MM.1S (cell line): Measurements from ENCODE around the gene C12orf60.

Experiments used
- DNase-seq: peaks from one replicate; pipeline ENCODE4 v3.0.0-alpha.2; 2015
- H2AFZ ChIP-seq: fragments of 300-600 bp; sonication (generic); 2 replicates; pipeline ENCODE4 v1.6.0; 2016; ENCODE audit warnings: antibody characterized with exemption, low read length
- H3F3A ChIP-seq: fragments of 300-600 bp; sonication (generic); 2 replicates; pipeline ENCODE4 v1.6.1; 2016; ENCODE audit warnings: mild to moderate bottlenecking, antibody characterized with exemption, low read length, moderate library complexity, mixed read lengths; ENCODE audit not compliant: insufficient read depth
- H3K27ac ChIP-seq: fragments of 300-600 bp; sonication (generic); 2 replicates; pipeline ENCODE4 v1.5.1; 2016; ENCODE audit warnings: mild to moderate bottlenecking, low read length
- H3K27me3 ChIP-seq: fragments of 300-600 bp; sonication (generic); replicated peaks from 2 replicates; pipeline ENCODE4 v1.6.0; 2016; ENCODE audit warnings: low read length; ENCODE audit not compliant: insufficient read depth
- H3K36me3 ChIP-seq: fragments of 300-600 bp; sonication (generic); replicated peaks from 2 replicates; pipeline ENCODE4 v1.6.1; 2016; ENCODE audit warnings: mild to moderate bottlenecking, low read length, mixed read lengths; ENCODE audit not compliant: insufficient read depth
- H3K4me1 ChIP-seq: fragments of 300-600 bp; sonication (generic); 2 replicates; pipeline ENCODE4 v1.6.1; 2016; ENCODE audit warnings: low read length, mixed read lengths
- H3K4me2 ChIP-seq: fragments of 300-600 bp; sonication (generic); 2 replicates; pipeline ENCODE4 v1.6.0; 2016; ENCODE audit warnings: low read depth, low read length
- H3K4me3 ChIP-seq: fragments of 300-600 bp; sonication (generic); 2 replicates; pipeline ENCODE4 v1.5.1; 2016; ENCODE audit warnings: low read length, mixed read lengths
- H3K79me2 ChIP-seq: fragments of 300-600 bp; sonication (generic); 2 replicates; pipeline ENCODE4 v1.6.1; 2016; ENCODE audit warnings: mixed run types, low read length, mixed read lengths
- H3K9ac ChIP-seq: fragments of 300-600 bp; sonication (generic); 2 replicates; pipeline ENCODE4 v1.6.1; 2016; ENCODE audit warnings: low read length, mixed read lengths
- H3K9me2 ChIP-seq: fragments of 300-600 bp; sonication (generic); replicated peaks from 2 replicates; pipeline ENCODE4 v1.6.1; 2016; ENCODE audit warnings: mild to moderate bottlenecking, low read length, mixed read lengths; ENCODE audit not compliant: insufficient read depth
- H3K9me3 ChIP-seq: fragments of 300-600 bp; sonication (generic); replicated peaks from 2 replicates; pipeline ENCODE4 v1.6.1; 2016; ENCODE audit warnings: mild to moderate bottlenecking, low read length, mixed read lengths; ENCODE audit not compliant: insufficient read depth
- H4K20me1 ChIP-seq: fragments of 300-600 bp; sonication (generic); 2 replicates; pipeline ENCODE4 v1.6.1; 2016; ENCODE audit warnings: mild to moderate bottlenecking, low read length, moderate library complexity, mixed read lengths; ENCODE audit not compliant: insufficient read depth
- CTCF ChIP-seq: fragments of 300-600 bp; sonication (generic); IDR thresholded peaks from 2 replicates; pipeline ENCODE4 v1.5.1; 2016; ENCODE audit warnings: antibody characterized with exemption, low read length, mixed read lengths
- EZH2 ChIP-seq: fragments of 300-600 bp; sonication (generic); optimal IDR thresholded peaks from 2 replicates; pipeline ENCODE3; 2017; ENCODE audit warnings: low read depth, mild to moderate bottlenecking, antibody characterized with exemption, low read length, mixed read lengths
- EZH2phosphoT487 ChIP-seq: fragments of 300-600 bp; sonication (generic); IDR thresholded peaks from 2 replicates; pipeline ENCODE4 v1.6.1; 2018; ENCODE audit warnings: antibody characterized with exemption, low read length

Gene C12orf60

DNA sequence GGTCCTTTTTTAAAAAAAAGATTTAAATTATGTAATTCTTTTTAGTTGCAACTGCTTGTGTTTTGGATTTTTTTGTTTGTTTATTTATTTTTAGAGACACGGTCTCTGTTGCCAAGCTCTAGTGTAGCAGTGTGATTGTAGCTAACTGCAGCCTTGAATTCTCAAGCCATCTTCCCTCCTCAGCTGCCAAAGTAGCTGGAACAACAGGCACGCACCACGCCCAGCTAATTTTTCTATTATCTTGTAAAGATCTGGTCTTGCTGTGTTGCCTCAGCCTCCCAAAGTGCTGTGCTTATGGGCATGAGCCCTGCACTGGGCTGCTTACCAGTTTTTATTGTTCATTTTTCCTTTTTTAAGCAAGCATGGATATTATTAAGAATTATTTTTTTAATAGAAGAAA lies 50.5 kb downstream of the C12orf60 start:
- H3K4me1 ChIP-seq, result peaks cover 16% of the 10 kb centered on the region
- no peaks in the 10 kb centered on the region for H3K9me3 ChIP-seq
- H3K79me2 ChIP-seq, result no peaks in the 10 kb centered on the region
- no peaks in the 10 kb centered on the region for H3K36me3 ChIP-seq
- no peak overlapping the region for H2AFZ ChIP-seq
- H4K20me1 ChIP-seq, result no peaks in the 10 kb centered on the region
- no peak overlapping the region for H3K27ac ChIP-seq
- no peak overlapping the region for H3K4me2 ChIP-seq
- H3K27me3 ChIP-seq, result no peaks in the 10 kb centered on the region
- H3K9me2 ChIP-seq, result no peaks in the 10 kb centered on the region
- no peak for DNase-seq
- no peak overlapping the region for H3K9ac ChIP-seq
- no peak overlapping the region for H3K4me3 ChIP-seq
- H3F3A ChIP-seq, result peaks cover 11% of the 10 kb centered on the region; the same call in 1 of the 2 replicates
- TF ChIP-seq EZH2phosphoT487, result no peak
- TF ChIP-seq CTCF, result no peak
- TF ChIP-seq EZH2, result no peak

GRCh38 chr12:14854586-14855183 lies 51.2 kb downstream of the C12orf60 start:
- Histone ChIP-seq H3K36me3 (no peaks in the 10 kb centered on the region), H3K9ac (no peak overlapping the region), H3K27ac (no peak overlapping the region), H3K9me3 (no peaks in the 10 kb centered on the region), H3K9me2 (no peaks in the 10 kb centered on the region), H3F3A (peaks cover 11% of the 10 kb centered on the region; the same call in 1 of the 2 replicates), H3K4me3 (no peak overlapping the region), H2AFZ (no peak overlapping the region), H3K79me2 (no peaks in the 10 kb centered on the region), H3K27me3 (no peaks in the 10 kb centered on the region), H3K4me1 (peaks cover 16% of the 10 kb centered on the region), H4K20me1 (no peaks in the 10 kb centered on the region), H3K4me2 (no peak overlapping the region)
- TF ChIP-seq EZH2, result no peak
- TF ChIP-seq EZH2phosphoT487, result no peak
- no peak for TF ChIP-seq CTCF
- no peak for DNase-seq

GRCh38 chr12:14858513-14858912 lies 55.0 kb downstream of the C12orf60 start:
- no peaks in the 10 kb centered on the region for H3K9me3 ChIP-seq
- no peaks in the 10 kb centered on the region for H3K9me2 ChIP-seq
- no peak for TF ChIP-seq CTCF
- TF ChIP-seq EZH2, result no peak
- TF ChIP-seq EZH2phosphoT487, result no peak
- DNase-seq, result no peak
- no peaks in the 10 kb centered on the region for H3K79me2 ChIP-seq
- no peak overlapping the region for H3K4me2 ChIP-seq
- no peaks in the 10 kb centered on the region for H4K20me1 ChIP-seq
- no peaks in the 10 kb centered on the region for H3K4me1 ChIP-seq
- H3K36me3 ChIP-seq, result no peaks in the 10 kb centered on the region
- no peak overlapping the region for H3K9ac ChIP-seq
- no peak overlapping the region for H3K27ac ChIP-seq
- no peaks in the 10 kb centered on the region for H3F3A ChIP-seq
- H2AFZ ChIP-seq, result no peak overlapping the region
- no peaks in the 10 kb centered on the region for H3K27me3 ChIP-seq
- H3K4me3 ChIP-seq, result no peak overlapping the region
